HG03460 (cell line): Measurements from ENCODE around the gene ATXN7.

Source experiments
- ATAC-seq: cut with Tn5 transposase; IDR thresholded peaks from one replicate; pipeline ENCODE4 v1.9.1; 2021; ENCODE audit not compliant: unreplicated experiment

ATXN7 gene

GRCh38 chr3:63905731-63906620, 42.3 kb downstream of the ATXN7 start:
- no peak for ATAC-seq

- ATAC-seq, result no peak
Observed at GRCh38 chr3:63908081-63908736, 44.5 kb downstream of the ATXN7 start.

DNA sequence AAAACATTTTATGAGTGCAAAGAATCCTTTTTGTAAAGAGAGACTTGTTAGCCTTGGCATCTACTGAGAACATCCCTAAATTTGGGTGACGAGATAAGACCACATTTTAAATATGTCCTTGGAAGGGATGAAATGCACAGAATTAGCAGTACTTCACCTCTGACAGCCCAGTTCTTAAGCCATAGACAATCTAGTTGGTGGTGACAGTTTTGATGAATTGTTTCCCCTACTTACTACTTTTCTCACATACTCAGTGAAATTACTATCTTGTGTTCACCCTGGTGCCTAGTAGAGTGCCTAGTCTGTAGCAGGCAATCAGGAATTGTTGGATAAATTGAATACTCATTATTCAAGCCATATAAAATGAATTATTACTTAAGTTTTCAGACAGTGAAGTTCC, 45.1 kb downstream of the ATXN7 start:
- ATAC-seq, result no peak

DNA sequence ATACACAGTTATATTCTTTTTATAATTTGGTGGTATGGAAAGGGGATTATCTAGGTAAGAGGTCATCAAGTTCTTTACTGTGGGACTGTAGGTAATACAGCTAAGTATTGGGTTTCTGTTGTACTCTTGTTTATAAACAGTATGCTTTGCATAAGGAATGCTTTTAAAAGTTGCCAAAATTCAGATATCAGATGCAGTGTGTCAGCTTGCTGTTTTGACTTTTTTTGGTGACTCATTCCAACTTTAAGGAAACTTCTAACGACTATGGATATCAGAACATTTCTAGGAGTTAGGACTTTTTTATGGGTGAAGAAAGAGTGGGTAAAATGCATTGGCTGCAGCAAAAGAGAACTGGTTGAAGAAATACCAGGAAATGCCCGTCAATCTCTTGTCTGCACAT, 45.8 kb downstream of the ATXN7 start:
- no peak for ATAC-seq

DNA sequence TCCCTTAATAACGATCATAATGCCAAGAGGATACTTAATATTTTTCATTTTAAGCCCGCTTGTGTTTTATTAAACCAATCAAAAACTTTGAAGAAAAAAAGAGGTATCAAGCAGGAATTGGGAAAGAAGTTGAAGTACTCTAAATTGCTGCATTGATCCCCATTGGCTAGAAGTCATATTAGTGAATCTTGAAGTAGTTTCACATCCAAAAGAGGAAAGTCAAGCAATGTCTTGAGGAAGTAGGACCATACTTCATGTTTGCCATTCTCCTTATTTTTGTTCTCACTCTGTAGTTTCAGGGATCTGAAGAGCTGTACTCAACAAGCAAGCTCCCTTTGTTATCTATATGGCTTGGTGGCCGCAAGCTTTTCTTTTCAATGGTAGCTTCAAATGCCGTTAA, 46.3 kb downstream of the ATXN7 start:
- ATAC-seq, result no peak

GRCh38 chr3:63910891-63911290, 47.2 kb downstream of the ATXN7 start:
- no peak for ATAC-seq

- peak; percentile 15 for ATAC-seq
Observed at GRCh38 chr3:63911509-63911872, 47.8 kb downstream of the ATXN7 start.

- ATAC-seq, result peak; percentile 73
Observed at GRCh38 chr3:63911873-63912767, 48.5 kb downstream of the ATXN7 start, which contains the start of gene SCAANT1. Gene SCAANT1 (minus strand): TSS chr3:63912383.

DNA sequence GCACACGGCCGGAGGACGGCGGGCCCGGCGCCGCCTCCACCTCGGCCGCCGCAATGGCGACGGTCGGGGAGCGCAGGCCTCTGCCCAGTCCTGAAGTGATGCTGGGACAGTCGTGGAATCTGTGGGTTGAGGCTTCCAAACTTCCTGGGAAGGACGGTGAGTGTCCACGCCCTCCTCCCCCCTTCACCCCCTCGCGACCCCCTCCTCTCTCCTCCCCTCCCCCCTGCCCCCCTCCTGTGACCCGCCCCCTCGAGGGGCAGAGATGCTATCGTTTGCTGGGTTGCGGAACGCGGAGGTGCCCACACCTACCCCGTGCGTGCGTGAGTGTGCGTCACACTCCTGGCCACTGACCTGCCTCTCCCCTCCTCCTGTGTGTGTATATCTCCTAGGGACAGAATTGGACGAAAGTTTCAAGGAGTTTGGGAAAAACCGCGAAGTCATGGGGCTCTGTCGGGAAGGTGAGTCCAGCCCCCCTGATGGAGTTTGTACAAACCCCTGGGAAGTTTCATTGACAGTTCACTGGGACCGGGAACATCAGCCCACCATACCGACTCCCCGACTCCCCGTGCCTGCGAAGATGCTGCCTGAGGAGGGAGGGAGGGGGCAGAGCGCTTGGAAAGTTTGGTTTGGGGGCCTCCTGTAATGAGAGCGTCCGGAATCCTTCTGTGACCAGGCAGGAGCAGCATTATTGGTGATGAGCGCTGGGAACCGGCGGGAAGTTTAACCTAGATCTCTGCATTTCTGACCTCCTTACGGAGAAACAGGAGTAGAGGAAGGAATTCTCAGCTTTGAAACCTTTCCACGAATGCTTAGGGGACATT, 49.3 kb downstream of the ATXN7 start:
- no peak for ATAC-seq

DNA sequence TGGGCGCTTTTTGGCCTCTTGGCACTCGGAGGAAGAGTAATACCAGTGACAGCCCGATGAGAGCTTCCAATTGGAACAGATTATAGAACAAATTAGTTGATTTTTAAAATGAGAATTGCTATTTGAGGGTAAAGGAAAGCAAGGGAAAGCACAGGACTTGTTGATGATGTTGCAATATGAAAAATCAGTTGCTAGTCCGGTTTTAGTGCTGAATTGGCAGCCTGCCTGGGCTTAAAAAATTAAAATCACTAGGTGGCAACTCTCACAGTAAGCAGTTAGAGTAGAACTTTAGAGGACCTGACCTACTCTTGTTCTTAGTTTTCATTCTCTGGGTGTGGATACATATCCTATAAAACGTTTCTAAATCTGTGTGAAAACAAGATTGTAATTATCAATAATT, 50.6 kb downstream of the ATXN7 start:
- no peak for ATAC-seq

- no peak for ATAC-seq
Observed at GRCh38 chr3:63918321-63918720, 54.7 kb downstream of the ATXN7 start.

DNA sequence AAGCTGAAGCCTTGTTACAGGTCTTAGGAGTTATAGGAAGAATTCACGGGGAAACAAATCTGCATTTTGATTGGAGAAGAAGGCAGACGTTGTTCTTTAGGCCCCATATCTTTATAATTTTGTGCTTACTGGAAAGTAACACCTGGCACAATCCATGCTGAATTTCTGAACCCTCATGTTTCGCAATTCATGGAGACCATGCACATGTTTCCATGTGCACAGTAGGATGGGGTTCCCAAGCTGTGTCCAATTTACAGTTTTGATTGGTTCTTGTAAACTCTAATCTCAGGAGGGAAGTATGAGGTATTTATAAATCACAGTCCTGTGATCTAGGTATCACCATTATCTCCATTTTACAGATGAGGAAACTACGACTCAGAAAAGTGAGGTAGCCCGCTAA, 56.3 kb downstream of the ATXN7 start:
- no peak for ATAC-seq

GRCh38 chr3:63921741-63922482, 58.2 kb downstream of the ATXN7 start:
- ATAC-seq, result peak; percentile 84

GRCh38 chr3:63922491-63923199, 59.0 kb downstream of the ATXN7 start:
- no peak for ATAC-seq

GRCh38 chr3:63926309-63926708, 62.6 kb downstream of the ATXN7 start:
- no peak for ATAC-seq

DNA sequence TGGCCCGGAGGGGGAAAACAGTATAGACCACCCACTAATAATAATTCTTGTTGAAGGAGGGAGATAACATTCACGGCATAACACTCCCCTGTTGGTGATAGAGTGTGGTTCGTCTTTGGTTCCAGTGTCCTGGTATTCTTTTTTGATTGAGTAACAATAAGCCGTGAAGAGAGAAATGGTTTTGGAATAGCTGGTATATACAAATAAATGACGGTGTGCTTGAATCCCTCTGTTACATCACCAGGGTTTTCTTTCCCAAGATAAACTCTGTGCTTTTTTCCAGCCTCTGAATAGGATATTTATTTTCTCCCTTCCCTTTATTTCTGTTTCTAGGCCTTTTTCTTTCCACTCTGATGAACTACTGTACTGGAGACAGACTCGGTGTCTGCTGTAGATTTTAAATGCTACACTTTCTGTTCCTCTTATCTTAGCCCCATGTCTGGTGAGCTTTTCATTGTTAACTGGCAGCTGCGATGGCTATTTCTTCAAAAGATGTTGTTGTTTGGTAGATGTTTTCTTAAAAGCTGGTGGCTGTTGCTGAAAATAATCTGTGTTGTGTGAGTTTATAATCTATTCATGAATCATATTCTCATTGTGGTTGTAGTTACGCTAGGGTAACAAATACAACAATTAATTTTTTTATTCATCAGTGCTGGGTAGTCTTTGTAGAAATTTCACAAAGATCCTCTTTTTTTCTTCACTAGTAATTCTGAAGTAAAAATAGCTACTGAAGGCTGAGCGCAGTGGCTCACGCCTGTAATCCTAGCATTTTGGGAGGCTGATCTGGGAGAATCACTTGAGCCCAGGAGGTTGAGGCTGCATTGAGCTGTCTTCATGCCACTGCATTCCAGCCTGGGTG, 64.0 kb downstream of the ATXN7 start:
- peak; percentile 67 for ATAC-seq

DNA sequence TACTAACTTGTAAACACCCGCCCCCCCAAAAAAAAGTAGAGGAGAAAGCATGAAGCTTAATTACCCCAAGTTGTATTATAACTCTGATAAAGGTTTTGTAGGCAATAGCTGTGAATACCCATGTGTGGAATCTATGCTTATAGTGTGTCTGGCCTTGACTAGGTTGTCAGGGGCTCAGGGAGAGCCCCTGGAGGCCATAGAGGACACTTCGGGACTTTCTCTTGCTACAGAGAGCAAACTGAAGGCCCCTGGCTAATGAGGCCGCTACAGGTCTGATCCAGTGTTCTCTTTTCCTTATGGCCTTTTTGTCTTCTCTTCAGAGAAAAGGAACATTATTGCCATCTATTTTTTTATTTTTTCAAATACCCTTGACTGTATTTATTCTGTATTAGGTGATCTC, 67.6 kb downstream of the ATXN7 start:
- no peak for ATAC-seq

DNA sequence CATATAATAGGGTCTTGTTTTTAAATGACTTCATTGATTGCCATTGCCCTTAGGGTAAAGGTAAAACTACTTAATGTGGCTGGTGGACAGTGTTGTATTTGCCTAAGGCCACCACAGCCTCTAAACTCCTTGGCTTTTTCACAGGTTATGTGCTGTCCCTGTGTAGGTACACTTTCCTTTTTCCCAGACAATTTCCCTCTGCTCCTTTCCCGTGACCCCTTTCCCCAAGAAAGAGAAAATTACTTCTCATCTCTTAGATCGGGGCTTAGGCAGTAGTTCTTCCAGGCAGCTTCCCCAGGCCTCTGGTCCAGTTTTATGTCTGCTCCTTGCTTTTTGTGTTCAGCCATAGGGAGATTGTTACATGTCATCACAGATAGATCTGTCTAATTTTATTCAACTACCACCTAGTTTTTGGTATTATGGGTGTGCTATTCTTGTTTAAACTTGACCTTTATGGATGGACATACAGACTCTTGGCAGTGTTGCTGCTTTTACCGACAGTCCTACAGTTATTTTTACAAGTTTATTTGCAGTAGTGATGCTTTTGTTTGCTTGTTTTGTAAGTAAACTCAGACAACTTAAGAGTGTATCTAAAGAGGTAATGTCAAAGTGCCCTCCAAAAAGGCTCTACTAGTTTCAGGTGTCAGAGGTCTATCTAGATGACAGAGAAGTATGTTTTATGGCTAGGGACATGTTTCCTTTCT, 69.0 kb downstream of the ATXN7 start:
- no peak for ATAC-seq
